Kidney (tissue), 14 donors: ENCODE measurements around the gene ALDH1A2. TPM values are rescaled to one million over a fixed set of nuclear protein-coding genes. Genes with fewer than 3 reads are reported as not detected.

Experiments
- DNase-seq, 5 donors: peaks; one replicate each; pipeline ENCODE4 v3.0.0-alpha.2; 2013 to 2020
- FAIRE-seq: peaks from 2 replicates; lab custom pipeline; 2012; peaks lifted over from hg19 to GRCh38; lab: Jason Lieb, UNC
- H3K27ac ChIP-seq, 2 donors: one replicate each; pipeline ENCODE4 v1.7.0; 2013; ENCODE audit warnings: low read depth in 2 of 2, low read length in 2 of 2, inconsistent platforms in 1 of 2
- H3K27me3 ChIP-seq: one replicate; pipeline ENCODE4 v1.7.1; 2013; ENCODE audit warnings: low read length, inconsistent platforms; ENCODE audit not compliant: control insufficient read depth, insufficient read depth
- H3K36me3 ChIP-seq, 3 donors: one replicate each; pipeline versions ENCODE4 v1.7.0 to v1.7.1; 2013; ENCODE audit warnings: low read length in 3 of 3, control low read depth in 1 of 3, inconsistent platforms in 1 of 3; ENCODE audit not compliant: insufficient read depth in 3 of 3, control insufficient read depth in 2 of 3
- H3K4me1 ChIP-seq, 3 donors: one replicate each; pipeline versions ENCODE4 v1.7.0 to v1.7.1; 2013; ENCODE audit warnings: low read length in 3 of 3, inconsistent platforms in 1 of 3, low read depth in 1 of 3; ENCODE audit not compliant: control insufficient read depth in 2 of 3, insufficient read depth in 2 of 3
- H3K4me3 ChIP-seq, 3 donors: one replicate each; pipeline versions ENCODE4 v1.7.0 to v1.8.1; 2013; ENCODE audit warnings: low read length in 3 of 3, control low read depth in 1 of 3, inconsistent platforms in 1 of 3
- H3K9ac ChIP-seq, 3 donors: one replicate each; pipeline versions ENCODE4 v1.7.0 to v1.7.1; 2013; ENCODE audit warnings: low read length in 3 of 3, control low read depth in 1 of 3, inconsistent platforms in 1 of 3
- H3K9me3 ChIP-seq, 3 donors: one replicate each; pipeline versions ENCODE4 v1.7.0 to v1.7.1; 2013; ENCODE audit warnings: low read length in 3 of 3, control low read depth in 1 of 3, inconsistent platforms in 1 of 3; ENCODE audit not compliant: control insufficient read depth in 2 of 3, insufficient read depth in 1 of 3
- intact Hi-C: fragments of 100-400 bp; cut with DNase I; formaldehyde crosslinking; loops from one replicate; pipeline ENCODE4 v1.11.1; 2022
- polyA plus RNA-seq: library from polyadenylated mRNA; stranded (reverse); fragments of 350-450 nt; fragmentation: Illumina TruSeq; extraction: RNeasy Lipid Tissue Mini Kit (QIAGEN cat#74804); gene quantifications from one replicate; pipeline ENCODE4 v1.2.3, GENCODE V29; 2014; ENCODE audit warnings: low read depth, low replicate concordance; ENCODE audit not compliant: insufficient read depth
- total RNA-seq: library from RNA; stranded (reverse); fragmentation: NEBNext Ultra II Directional; extraction: Animal tissue kit (Norgen Biotek cat#: 25700); gene quantifications from one replicate; pipeline ENCODE4 v1.2.1, GENCODE V29; 2021
- TF ChIP-seq, protein P1 (sequence below): IDR thresholded peaks from 3 replicates; pipeline ENCODE4 v1.5.1; 2012; ENCODE audit warnings: mild to moderate bottlenecking, moderate library complexity, borderline replicate concordance; ENCODE audit not compliant: insufficient read depth; ENCODE audit errors: extremely low read depth
- donor health status: control.
- donor health status: control.
- donor health status: control.
- donor health status: control.
- donor health status: control.
- donor health status: DM: yes; HTN: yes; CAD: no.
- donor health status: Normal renal cell carcinoma (clear cell type).

Gene ALDH1A2
- total and polyA plus RNA-seq, 2 donors from 2014 or later = 24.4 to 113 TPM

DNA sequence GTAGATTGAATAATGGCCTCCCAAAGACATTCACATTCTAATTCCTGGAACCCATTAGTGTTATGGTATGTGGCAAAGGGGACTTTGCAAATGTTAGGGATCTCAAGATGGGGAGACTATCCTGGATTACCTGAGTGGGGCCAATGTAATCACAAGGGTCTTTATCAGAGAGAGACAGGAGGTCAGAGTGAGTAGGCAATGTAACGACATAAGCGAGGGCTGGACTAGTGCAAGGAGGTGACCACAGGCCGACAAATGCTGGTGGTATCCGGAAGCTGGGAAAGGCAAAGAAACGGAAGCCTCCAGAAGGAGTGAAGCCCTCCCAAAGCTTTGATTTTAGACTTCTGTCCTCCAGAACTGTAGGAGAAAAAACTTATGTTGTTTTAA is 46.2 kb upstream of the ALDH1A2 start:
- DNase-seq (no peak), FAIRE-seq (no peak)
- Histone ChIP-seq H3K9me3 (no peaks in the 10 kb centered on the region), H3K4me1 (no peaks in the 10 kb centered on the region), H3K27me3 (no peaks in the 10 kb centered on the region), H3K36me3 (no peaks in the 10 kb centered on the region), H3K4me3 (no peak overlapping the region), H3K9ac (no peak overlapping the region), H3K27ac (no peak overlapping the region)
- TF ChIP-seq, protein P1, sequence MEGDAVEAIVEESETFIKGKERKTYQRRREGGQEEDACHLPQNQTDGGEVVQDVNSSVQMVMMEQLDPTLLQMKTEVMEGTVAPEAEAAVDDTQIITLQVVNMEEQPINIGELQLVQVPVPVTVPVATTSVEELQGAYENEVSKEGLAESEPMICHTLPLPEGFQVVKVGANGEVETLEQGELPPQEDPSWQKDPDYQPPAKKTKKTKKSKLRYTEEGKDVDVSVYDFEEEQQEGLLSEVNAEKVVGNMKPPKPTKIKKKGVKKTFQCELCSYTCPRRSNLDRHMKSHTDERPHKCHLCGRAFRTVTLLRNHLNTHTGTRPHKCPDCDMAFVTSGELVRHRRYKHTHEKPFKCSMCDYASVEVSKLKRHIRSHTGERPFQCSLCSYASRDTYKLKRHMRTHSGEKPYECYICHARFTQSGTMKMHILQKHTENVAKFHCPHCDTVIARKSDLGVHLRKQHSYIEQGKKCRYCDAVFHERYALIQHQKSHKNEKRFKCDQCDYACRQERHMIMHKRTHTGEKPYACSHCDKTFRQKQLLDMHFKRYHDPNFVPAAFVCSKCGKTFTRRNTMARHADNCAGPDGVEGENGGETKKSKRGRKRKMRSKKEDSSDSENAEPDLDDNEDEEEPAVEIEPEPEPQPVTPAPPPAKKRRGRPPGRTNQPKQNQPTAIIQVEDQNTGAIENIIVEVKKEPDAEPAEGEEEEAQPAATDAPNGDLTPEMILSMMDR = no peak
- intact Hi-C loops = no loop called here

DNA sequence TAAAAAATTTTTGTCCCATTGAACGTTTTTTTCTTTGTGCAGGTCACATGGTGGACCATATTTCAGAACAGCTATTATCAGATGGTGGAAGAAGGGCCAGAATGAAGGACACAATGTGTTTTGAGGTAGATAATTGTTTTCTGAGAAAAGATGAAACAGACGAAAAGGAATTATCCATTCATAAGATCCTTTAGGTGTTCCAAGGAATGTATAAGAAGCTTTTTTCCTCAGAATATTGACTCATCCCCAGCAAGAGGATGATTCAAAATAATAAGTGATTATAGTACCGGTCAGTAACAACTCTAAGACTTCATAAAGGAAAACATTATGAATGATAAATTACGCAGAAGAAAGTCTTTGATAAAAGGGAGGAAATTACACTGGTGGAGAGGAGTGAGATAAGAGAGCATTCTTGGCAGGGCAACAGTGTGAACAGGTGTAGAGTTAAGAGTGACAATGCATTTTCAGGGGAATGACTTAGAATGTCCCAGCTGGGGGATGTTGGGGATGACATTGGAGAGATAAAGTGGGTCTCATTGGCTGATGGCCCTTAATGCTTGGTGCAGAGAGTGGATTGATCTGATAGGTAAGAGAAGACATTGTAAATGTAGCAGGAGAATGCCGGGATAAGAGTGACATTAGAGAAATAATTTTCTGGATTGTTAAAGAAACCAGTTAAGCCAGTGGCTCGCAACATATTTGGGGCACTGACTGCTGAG is 45.6 kb upstream of the ALDH1A2 start:
- H3K4me3 ChIP-seq = no peak overlapping the region
- TF ChIP-seq, protein P1 = no peak
- H3K4me1 ChIP-seq = no peaks in the 10 kb centered on the region
- intact Hi-C loops = no loop called here
- FAIRE-seq (no peak), DNase-seq (no peak)
- no peak overlapping the region for H3K27ac ChIP-seq
- H3K9me3 ChIP-seq = no peaks in the 10 kb centered on the region
- no peaks in the 10 kb centered on the region for H3K36me3 ChIP-seq
- H3K9ac ChIP-seq = no peak overlapping the region
- no peaks in the 10 kb centered on the region for H3K27me3 ChIP-seq

DNA sequence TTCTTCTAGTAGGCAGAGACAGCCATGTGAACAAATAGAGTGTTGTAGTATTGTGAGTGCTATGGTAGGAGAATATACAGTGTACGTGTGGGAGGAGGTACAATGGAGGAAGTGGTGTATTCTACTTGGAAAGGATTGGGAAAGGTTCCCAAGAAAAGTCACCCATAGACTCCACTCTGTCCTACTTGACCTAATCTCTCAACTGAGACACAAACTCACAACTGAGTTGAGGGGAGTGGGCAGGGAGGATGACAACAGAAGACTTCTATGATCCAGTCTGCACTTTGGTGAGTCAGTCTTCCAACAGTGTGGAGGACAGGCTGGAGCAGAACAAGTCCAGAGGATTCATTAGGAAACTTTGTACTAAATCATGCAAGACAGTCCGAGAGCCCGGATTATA is 43.9 kb upstream of the ALDH1A2 start:
- no peaks in the 10 kb centered on the region for H3K9me3 ChIP-seq
- H3K4me1 ChIP-seq = no peaks in the 10 kb centered on the region
- H3K9ac ChIP-seq = no peak overlapping the region
- no peak overlapping the region for H3K4me3 ChIP-seq
- FAIRE-seq (no peak), DNase-seq (no peak)
- no peaks in the 10 kb centered on the region for H3K27me3 ChIP-seq
- intact Hi-C loops = no loop called here
- H3K27ac ChIP-seq = no peak overlapping the region
- H3K36me3 ChIP-seq = no peaks in the 10 kb centered on the region
- TF ChIP-seq, protein P1 = no peak
